Measurements from ENCODE around the gene CHFR. TPM values are rescaled to one million over a fixed set of nuclear protein-coding genes. Genes with fewer than 3 reads are reported as not detected.

CHFR gene
- total RNA-seq, 1 experiment from 2014 or later = 74.0 TPM

GRCh38 chr12:132786192-132786591, 101.2 kb downstream of the CHFR start:
- H3K4me3 ChIP-seq (ENCODE audit: low read depth in 2 of 2, low read length in 2 of 2) = no peak overlapping the region
- TF ChIP-seq, protein P1, sequence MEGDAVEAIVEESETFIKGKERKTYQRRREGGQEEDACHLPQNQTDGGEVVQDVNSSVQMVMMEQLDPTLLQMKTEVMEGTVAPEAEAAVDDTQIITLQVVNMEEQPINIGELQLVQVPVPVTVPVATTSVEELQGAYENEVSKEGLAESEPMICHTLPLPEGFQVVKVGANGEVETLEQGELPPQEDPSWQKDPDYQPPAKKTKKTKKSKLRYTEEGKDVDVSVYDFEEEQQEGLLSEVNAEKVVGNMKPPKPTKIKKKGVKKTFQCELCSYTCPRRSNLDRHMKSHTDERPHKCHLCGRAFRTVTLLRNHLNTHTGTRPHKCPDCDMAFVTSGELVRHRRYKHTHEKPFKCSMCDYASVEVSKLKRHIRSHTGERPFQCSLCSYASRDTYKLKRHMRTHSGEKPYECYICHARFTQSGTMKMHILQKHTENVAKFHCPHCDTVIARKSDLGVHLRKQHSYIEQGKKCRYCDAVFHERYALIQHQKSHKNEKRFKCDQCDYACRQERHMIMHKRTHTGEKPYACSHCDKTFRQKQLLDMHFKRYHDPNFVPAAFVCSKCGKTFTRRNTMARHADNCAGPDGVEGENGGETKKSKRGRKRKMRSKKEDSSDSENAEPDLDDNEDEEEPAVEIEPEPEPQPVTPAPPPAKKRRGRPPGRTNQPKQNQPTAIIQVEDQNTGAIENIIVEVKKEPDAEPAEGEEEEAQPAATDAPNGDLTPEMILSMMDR (IDR thresholded peaks at IDR 0.05) = no peak
- TF ChIP-seq POLR2AphosphoS5 (IDR thresholded peaks at IDR 0.05; ENCODE audit: low read depth, low read length) = no peak
- TF ChIP-seq REST (IDR thresholded peaks at IDR 0.05; ENCODE audit: insufficient read depth in 1 of 2, low read depth in 2 of 2, low read length in 1 of 2) = no peak
- no peak for TF ChIP-seq SIN3A (IDR thresholded peaks at IDR 0.05; ENCODE audit: borderline replicate concordance, insufficient read depth, low read depth, low read length)
- no TSS peak for BruUV-seq (replicated peaks)
- POLR2A ChIA-PET = no interaction called here
- H3K36me3 ChIP-seq (ENCODE audit: control insufficient read depth, insufficient read depth, low read length) = peaks cover 5% of the 10 kb centered on the region; the same call in 1 of the 2 replicates
- no peak overlapping the region for H3K27ac ChIP-seq (ENCODE audit: low read length)
- intact Hi-C loops (cut with micrococcal nuclease; ENCODE audit: unreplicated experiment) (no loop called here), in situ Hi-C loops (cut with HindIII; ENCODE audit: low pct_unique_long_range_greater_than_20kb, low sequenced_read_pairs) (no loop called here)
- CTCF ChIA-PET = no interaction called here
- ATAC-seq (no peak), DNase-seq (ENCODE audit: low read depth, low spot score) (no peak)
- H3K4me1 ChIP-seq (ENCODE audit: control insufficient read depth, insufficient read depth, low read length) = no peaks in the 10 kb centered on the region
- H3K9me3 ChIP-seq (ENCODE audit: control insufficient read depth, insufficient read depth, low read depth, low read length) = no peaks in the 10 kb centered on the region
- no peaks in the 10 kb centered on the region for H3K27me3 ChIP-seq (ENCODE audit: control insufficient read depth, insufficient read depth, low read length)

GRCh38 chr12:132784580-132784979, 102.8 kb downstream of the CHFR start:
- Histone ChIP-seq H3K9me3 (ENCODE audit: control insufficient read depth, insufficient read depth, low read depth, low read length) (no peaks in the 10 kb centered on the region), H3K4me1 (ENCODE audit: control insufficient read depth, insufficient read depth, low read length) (no peaks in the 10 kb centered on the region), H3K36me3 (ENCODE audit: control insufficient read depth, insufficient read depth, low read length) (peaks cover 8% of the 10 kb centered on the region; the same call in 1 of the 2 replicates), H3K27me3 (ENCODE audit: control insufficient read depth, insufficient read depth, low read length) (no peaks in the 10 kb centered on the region), H3K27ac (ENCODE audit: low read length) (no peak overlapping the region), H3K4me3 (ENCODE audit: low read depth in 2 of 2, low read length in 2 of 2) (no peak overlapping the region)
- BruUV-seq (replicated peaks) = no TSS peak
- ATAC-seq (no peak), DNase-seq (ENCODE audit: low read depth, low spot score) (no peak)
- ChIA-PET POLR2A (no interaction called here), CTCF (no interaction called here)
- intact Hi-C loops (cut with micrococcal nuclease; ENCODE audit: unreplicated experiment) = no loop called here
- TF ChIP-seq SIN3A (IDR thresholded peaks at IDR 0.05; ENCODE audit: borderline replicate concordance, insufficient read depth, low read depth, low read length) = no peak
- TF ChIP-seq REST (IDR thresholded peaks at IDR 0.05; ENCODE audit: insufficient read depth in 1 of 2, low read depth in 2 of 2, low read length in 1 of 2) = no peak
- TF ChIP-seq TCF7L2 (IDR thresholded peaks at IDR 0.05; ENCODE audit: low read depth, low read length) = no peak
- TF ChIP-seq, protein P1 (IDR thresholded peaks at IDR 0.05) = no peak
- TF ChIP-seq POLR2AphosphoS5 (IDR thresholded peaks at IDR 0.05; ENCODE audit: low read depth, low read length) = no peak
- in situ Hi-C loops (cut with HindIII; ENCODE audit: low pct_unique_long_range_greater_than_20kb, low sequenced_read_pairs) = no loop called here

Data from Panc1 (cell line).